ENCODE measurements around the gene EIF5A.

DNA sequence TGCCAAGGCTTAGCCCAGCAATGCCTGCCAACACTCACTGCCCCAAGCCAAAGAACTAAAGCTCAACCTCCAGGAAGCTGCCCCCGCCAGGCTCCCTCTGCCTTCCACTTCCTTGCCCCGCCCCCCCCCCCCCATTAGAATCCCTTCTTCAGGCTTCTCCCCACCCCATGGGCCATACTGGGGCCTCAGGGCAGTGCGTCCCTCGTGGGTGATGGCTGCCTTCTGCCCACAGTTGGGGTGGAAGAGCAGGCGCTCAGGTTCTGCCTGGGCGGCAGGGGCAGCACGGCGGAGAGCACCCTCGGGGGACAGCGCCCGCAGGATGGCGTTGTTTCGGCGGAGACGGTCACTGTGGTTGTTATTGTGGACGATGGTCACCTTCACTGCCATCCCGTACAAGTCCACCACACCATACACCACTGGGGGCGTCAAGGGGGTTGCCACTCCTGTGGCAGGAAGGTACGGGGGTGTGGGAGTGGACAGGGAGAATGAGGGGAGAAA lies 17.7 kb downstream of the EIF5A start:
- TF ChIP-seq, protein P1, sequence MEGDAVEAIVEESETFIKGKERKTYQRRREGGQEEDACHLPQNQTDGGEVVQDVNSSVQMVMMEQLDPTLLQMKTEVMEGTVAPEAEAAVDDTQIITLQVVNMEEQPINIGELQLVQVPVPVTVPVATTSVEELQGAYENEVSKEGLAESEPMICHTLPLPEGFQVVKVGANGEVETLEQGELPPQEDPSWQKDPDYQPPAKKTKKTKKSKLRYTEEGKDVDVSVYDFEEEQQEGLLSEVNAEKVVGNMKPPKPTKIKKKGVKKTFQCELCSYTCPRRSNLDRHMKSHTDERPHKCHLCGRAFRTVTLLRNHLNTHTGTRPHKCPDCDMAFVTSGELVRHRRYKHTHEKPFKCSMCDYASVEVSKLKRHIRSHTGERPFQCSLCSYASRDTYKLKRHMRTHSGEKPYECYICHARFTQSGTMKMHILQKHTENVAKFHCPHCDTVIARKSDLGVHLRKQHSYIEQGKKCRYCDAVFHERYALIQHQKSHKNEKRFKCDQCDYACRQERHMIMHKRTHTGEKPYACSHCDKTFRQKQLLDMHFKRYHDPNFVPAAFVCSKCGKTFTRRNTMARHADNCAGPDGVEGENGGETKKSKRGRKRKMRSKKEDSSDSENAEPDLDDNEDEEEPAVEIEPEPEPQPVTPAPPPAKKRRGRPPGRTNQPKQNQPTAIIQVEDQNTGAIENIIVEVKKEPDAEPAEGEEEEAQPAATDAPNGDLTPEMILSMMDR (IDR thresholded peaks at IDR 0.05) = no peak
- no peak for TF ChIP-seq POLR2AphosphoS5 (IDR thresholded peaks at IDR 0.05)
